ENCODE measurements around the gene RXRA. TPM values are rescaled to one million over a fixed set of nuclear protein-coding genes. Genes with fewer than 3 reads are reported as not detected.

RXRA gene
- total RNA-seq (2014; rRNA removed; shearing (Covaris generic)), result 12.2 and 15.7 TPM in 2 replicates

GRCh38 chr9:134325813-134326723 lies at the start of gene RXRA:
TSS of gene RXRA (plus strand) at chr9:134326455. CDS start at chr9:134326632, 177 bp downstream.
- H3K27ac ChIP-seq, result peak within 1 kb of the TSS; percentile 74
- H3K4me1 ChIP-seq (replicated peaks), result peaks cover 35% of the 10 kb centered on the region
- H3K9me3 ChIP-seq (replicated peaks), result peaks cover 6% of the 10 kb centered on the region; the same call in 1 of the 2 replicates
- H3K36me3 ChIP-seq, result peaks cover 3% of the 10 kb centered on the region; the same call in 1 of the 2 replicates
- H3K4me3 ChIP-seq, result peak within 1 kb of the TSS; percentile 82
- no peaks in the 10 kb centered on the region for H3K27me3 ChIP-seq (replicated peaks)
- DNase-seq (ENCODE audit: low read depth in 1 of 2, low spot score in 2 of 2), result peak; percentile 61 to 85

- Histone ChIP-seq H3K4me3 (no peak overlapping the region), H3K36me3 (no peaks in the 10 kb centered on the region), H3K27me3 (replicated peaks) (0 out of 2 replicates have a peak, but pooled peaks cover 2% of the 10 kb centered on the region), H3K4me1 (replicated peaks) (peaks cover 3% of the 10 kb centered on the region), H3K9me3 (replicated peaks) (no peaks in the 10 kb centered on the region), H3K27ac (no peak overlapping the region)
- no peak for DNase-seq (ENCODE audit: low read depth in 1 of 2, low spot score in 2 of 2)
Measured at GRCh38 chr9:134278286-134278685, 48.0 kb upstream of the RXRA start.

- peaks cover 4% of the 10 kb centered on the region for H3K4me1 ChIP-seq (replicated peaks)
- peaks cover 6% of the 10 kb centered on the region; the same call in 1 of the 2 replicates for H3K27me3 ChIP-seq (replicated peaks)
- no peaks in the 10 kb centered on the region for H3K36me3 ChIP-seq
- DNase-seq (ENCODE audit: low read depth in 1 of 2, low spot score in 2 of 2), result no peak
- no peak overlapping the region for H3K27ac ChIP-seq
- H3K9me3 ChIP-seq (replicated peaks), result no peaks in the 10 kb centered on the region
- H3K4me3 ChIP-seq, result no peak overlapping the region
Measured at GRCh38 chr9:134278974-134279640, 47.1 kb upstream of the RXRA start.

DNA sequence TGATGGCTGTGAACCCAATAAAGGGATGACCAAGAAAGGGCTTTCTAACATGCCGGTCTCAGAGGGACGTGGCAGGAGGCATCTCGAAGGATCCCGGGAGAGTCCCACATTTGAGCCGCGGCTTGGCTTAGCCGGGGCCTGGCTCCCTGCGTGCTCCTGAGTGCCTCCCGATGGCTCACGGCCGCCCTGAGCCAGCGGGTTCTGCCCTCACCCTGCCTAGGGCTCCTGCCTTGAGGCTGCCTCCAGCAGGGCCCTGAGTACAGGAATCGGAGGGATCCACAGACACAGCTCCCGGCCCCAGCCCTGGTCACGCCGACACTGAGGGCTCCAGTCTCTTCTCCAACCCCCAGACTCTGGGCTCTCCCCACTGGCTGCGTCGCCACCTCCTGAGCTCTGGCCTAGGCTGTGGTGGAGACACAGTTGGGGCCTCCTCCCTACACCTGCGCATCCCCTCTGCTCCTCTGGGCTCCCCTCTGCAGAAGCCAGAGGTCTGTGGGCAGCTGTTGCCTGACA lies 44.1 kb upstream of the RXRA start:
- Histone ChIP-seq H3K9me3 (replicated peaks) (no peaks in the 10 kb centered on the region), H3K27me3 (replicated peaks) (peaks cover 6% of the 10 kb centered on the region; the same call in 1 of the 2 replicates), H3K27ac (no peak overlapping the region), H3K4me3 (no peak overlapping the region), H3K4me1 (replicated peaks) (peaks cover 4% of the 10 kb centered on the region), H3K36me3 (no peaks in the 10 kb centered on the region)
- no peak for DNase-seq (ENCODE audit: low read depth in 1 of 2, low spot score in 2 of 2)

DNA sequence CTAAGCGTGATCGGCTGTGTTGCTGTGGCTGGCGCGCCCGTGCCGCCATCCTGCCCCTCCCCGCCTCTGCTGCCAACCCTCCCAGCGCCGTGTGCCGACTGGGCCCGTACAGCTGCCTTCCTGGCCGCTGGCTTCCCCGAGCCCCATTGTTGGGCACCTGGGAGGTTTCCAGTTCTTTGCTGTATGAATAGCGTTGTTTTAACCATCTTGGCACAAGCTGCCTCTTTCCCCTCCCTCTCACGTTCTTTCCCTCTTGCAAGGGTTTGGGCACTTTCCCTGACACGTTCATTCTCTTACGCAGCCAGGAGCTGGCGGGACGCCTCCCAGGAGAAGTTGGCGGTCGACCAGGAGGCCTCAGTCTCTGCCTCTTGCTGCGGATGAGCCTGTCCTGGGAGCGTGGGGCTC lies 43.1 kb upstream of the RXRA start:
- Histone ChIP-seq H3K4me1 (replicated peaks) (peaks cover 4% of the 10 kb centered on the region), H3K36me3 (no peaks in the 10 kb centered on the region), H3K4me3 (no peak overlapping the region), H3K27me3 (replicated peaks) (peaks cover 6% of the 10 kb centered on the region; the same call in 1 of the 2 replicates), H3K9me3 (replicated peaks) (no peaks in the 10 kb centered on the region), H3K27ac (no peak overlapping the region)
- peak in 1 of 2 experiments; percentile 25 for DNase-seq (ENCODE audit: low read depth in 1 of 2, low spot score in 2 of 2)

DNA sequence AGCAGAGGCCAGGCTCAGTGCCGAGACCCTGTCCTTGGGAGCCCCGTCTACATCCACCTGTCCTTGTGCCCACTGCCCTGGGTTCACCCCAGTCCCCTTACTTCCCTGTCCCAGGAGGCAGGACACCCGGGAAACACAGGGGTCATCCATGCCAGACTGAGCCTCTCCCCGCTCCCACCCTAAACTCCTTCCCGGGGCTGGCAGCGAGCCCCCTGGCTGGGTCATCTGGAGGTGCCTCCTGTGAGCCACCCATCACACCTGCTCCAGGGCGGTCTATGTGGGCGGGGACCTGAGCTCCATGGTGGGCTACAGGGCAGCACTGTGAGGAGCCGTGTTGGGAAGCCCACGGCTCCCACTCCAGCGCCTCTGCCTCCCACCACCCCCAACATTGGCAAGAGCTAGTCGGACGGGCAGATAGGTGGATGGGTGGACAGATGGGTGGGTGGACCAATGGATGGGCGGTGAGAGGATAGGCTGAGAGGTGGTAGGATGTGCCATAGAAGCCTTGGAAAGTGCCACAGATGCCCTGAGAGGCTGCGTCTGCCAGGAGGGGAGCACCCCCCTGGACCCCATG lies 42.5 kb upstream of the RXRA start:
- Histone ChIP-seq H3K27me3 (replicated peaks) (peaks cover 6% of the 10 kb centered on the region; the same call in 1 of the 2 replicates), H3K4me3 (no peak overlapping the region), H3K4me1 (replicated peaks) (peaks cover 4% of the 10 kb centered on the region), H3K27ac (no peak overlapping the region), H3K9me3 (replicated peaks) (no peaks in the 10 kb centered on the region), H3K36me3 (no peaks in the 10 kb centered on the region)
- DNase-seq (ENCODE audit: low read depth in 1 of 2, low spot score in 2 of 2), result no peak

- Histone ChIP-seq H3K27me3 (replicated peaks) (peaks cover 6% of the 10 kb centered on the region; the same call in 1 of the 2 replicates), H3K4me1 (replicated peaks) (peaks cover 4% of the 10 kb centered on the region)
- no peak for DNase-seq (ENCODE audit: low read depth in 1 of 2, low spot score in 2 of 2)
Measured at GRCh38 chr9:134284273-134284672, 42.0 kb upstream of the RXRA start.

DNA sequence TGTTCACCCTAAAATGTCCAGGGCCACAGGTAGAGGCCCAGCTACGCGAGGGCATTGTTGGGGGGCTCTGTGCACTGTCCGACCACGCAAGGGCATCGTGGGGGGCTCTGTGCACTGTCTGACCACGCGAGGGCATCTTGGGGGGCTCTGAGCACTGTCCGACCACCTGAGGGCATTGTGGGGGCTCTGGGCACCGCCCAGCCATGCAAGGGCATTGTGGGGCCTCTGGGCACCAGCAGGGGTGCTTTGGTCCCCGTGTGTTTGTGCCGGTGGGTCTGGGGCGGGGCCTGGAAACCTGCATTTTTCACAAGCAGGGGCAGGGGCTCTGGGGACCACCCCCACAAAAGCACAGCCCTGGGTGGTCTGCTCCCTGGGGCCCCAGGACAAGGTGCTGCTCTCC lies 41.5 kb upstream of the RXRA start:
- H3K4me3 ChIP-seq, result no peak overlapping the region
- H3K36me3 ChIP-seq, result no peaks in the 10 kb centered on the region
- H3K4me1 ChIP-seq (replicated peaks), result peaks cover 4% of the 10 kb centered on the region
- DNase-seq (ENCODE audit: low read depth in 1 of 2, low spot score in 2 of 2), result no peak
- peaks cover 6% of the 10 kb centered on the region; the same call in 1 of the 2 replicates for H3K27me3 ChIP-seq (replicated peaks)
- no peak overlapping the region for H3K27ac ChIP-seq
- no peaks in the 10 kb centered on the region for H3K9me3 ChIP-seq (replicated peaks)

More at GRCh38 chr9:134284273-134284672, 42.0 kb upstream of the RXRA start:
- no peak overlapping the region for H3K27ac ChIP-seq
- no peak overlapping the region for H3K4me3 ChIP-seq
- no peaks in the 10 kb centered on the region for H3K9me3 ChIP-seq (replicated peaks)
- no peaks in the 10 kb centered on the region for H3K36me3 ChIP-seq

- peaks cover 6% of the 10 kb centered on the region; the same call in 1 of the 2 replicates for H3K27me3 ChIP-seq (replicated peaks)
- H3K27ac ChIP-seq, result no peak overlapping the region
- peaks cover 4% of the 10 kb centered on the region for H3K4me1 ChIP-seq (replicated peaks)
- DNase-seq (ENCODE audit: low read depth in 1 of 2, low spot score in 2 of 2), result no peak
- H3K4me3 ChIP-seq, result no peak overlapping the region
- no peaks in the 10 kb centered on the region for H3K9me3 ChIP-seq (replicated peaks)
- H3K36me3 ChIP-seq, result no peaks in the 10 kb centered on the region
Measured at GRCh38 chr9:134285215-134285845, 40.9 kb upstream of the RXRA start.

DNA sequence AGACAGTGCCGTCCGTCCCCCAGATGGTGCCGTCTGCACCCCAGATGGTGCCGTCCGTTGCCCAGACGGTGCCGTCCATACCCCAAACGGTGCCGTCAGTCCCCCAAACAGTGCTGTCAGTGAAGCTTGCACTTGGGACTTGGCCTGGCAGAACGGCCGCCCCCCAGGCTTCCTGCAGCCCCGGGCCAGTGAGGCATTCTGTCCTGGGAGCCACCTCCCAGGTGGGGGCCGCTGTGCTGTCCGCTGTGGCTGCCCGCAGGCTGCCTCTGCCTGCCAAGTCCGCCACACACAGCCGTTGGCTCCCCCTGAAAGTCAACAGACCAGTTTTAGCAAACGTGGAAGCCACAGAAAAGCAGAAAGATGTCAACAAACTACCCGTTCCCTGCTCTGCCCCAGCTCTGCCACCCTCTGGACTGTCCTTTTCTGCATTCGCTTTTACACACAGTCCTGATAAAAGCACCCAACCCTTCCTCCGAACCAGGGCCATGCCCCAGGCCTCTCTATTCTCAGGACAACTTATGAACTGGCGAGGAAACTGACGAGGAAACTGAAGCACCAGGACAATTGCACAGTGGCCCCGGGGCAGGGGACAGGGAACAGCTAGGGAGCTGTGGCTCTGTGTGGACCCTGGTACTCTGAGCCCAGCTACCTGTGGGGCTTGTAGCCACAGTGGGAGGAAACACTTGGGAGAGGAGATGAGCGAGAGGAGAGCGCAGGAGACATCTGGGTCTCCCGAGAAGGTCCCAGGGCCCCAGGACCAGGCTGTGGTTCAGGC lies 39.6 kb upstream of the RXRA start:
- Histone ChIP-seq H3K9me3 (replicated peaks) (no peaks in the 10 kb centered on the region), H3K36me3 (no peaks in the 10 kb centered on the region), H3K4me1 (replicated peaks) (peaks cover 4% of the 10 kb centered on the region), H3K27ac (no peak overlapping the region), H3K27me3 (replicated peaks) (peaks cover 6% of the 10 kb centered on the region; the same call in 1 of the 2 replicates), H3K4me3 (no peak overlapping the region)
- no peak for DNase-seq (ENCODE audit: low read depth in 1 of 2, low spot score in 2 of 2)

GRCh38 chr9:134287591-134288491 lies 38.4 kb upstream of the RXRA start:
- H3K36me3 ChIP-seq, result no peaks in the 10 kb centered on the region
- peaks cover 4% of the 10 kb centered on the region for H3K4me1 ChIP-seq (replicated peaks)
- DNase-seq (ENCODE audit: low read depth in 1 of 2, low spot score in 2 of 2), result no peak
- H3K27ac ChIP-seq, result no peak overlapping the region
- no peaks in the 10 kb centered on the region for H3K9me3 ChIP-seq (replicated peaks)
- H3K4me3 ChIP-seq, result no peak overlapping the region
- H3K27me3 ChIP-seq (replicated peaks), result peaks cover 6% of the 10 kb centered on the region; the same call in 1 of the 2 replicates

DNA sequence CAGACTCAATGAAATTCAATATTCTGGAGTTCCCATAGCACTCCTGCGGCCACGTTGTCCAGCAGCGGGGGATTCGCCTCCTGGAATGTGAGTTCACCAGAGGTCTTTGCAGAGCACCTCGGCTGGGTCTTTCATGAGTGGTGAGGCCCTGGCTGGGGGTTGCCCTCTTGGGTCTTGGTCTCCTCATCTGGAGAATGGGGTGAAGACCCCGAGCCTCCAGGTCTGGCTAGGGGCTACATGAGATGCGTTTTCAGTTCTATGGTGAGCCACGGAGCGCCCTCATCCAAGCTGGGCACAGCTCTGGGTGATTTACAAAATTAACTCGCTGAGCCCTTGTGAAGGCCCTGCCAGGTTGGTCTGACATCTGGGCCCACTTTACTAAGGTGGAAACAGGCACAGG lies 37.5 kb upstream of the RXRA start:
- no peaks in the 10 kb centered on the region for H3K9me3 ChIP-seq (replicated peaks)

More for the DNA sequence above, 37.5 kb upstream of the RXRA start:
- Histone ChIP-seq H3K27me3 (replicated peaks) (no peaks in the 10 kb centered on the region), H3K36me3 (no peaks in the 10 kb centered on the region), H3K4me3 (no peak overlapping the region), H3K27ac (no peak overlapping the region), H3K4me1 (replicated peaks) (peaks cover 5% of the 10 kb centered on the region)
- DNase-seq (ENCODE audit: low read depth in 1 of 2, low spot score in 2 of 2), result no peak
